HCT116 (cell line): ENCODE data around the gene PPP1R3G. TPM values are rescaled to one million over a fixed set of nuclear protein-coding genes. Genes with fewer than 3 reads are reported as not detected.

ENCODE experiments used
- ATAC-seq: fragments of 200-7000 bp; cut with Tn5 transposase; 2 replicates; pipeline ENCODE4 v1.9.1; 2020; ENCODE audit warnings: mild to moderate bottlenecking, moderate library complexity
- BruUV-seq: library from RNA; stranded (reverse); fragments of 400-500 nt; replicated peaks from 2 replicates; lab custom pipeline; 2021; lab: Mats Ljungman, UMichigan
- CTCF ChIA-PET: fragments of 300-600 bp; sonication (Branson Sonifier 250); formaldehyde crosslinking; loops from one replicate; lab custom pipeline; 2021; ENCODE audit warnings: antibody characterized with exemption; lab: Charles Lee
- POLR2A ChIA-PET: fragments of 300-600, 350-600 bp; sonication (Branson Sonifier 250); formaldehyde crosslinking; loops from one replicate; lab custom pipeline; 2021; ENCODE audit warnings: antibody characterized with exemption; lab: Charles Lee
- RAD21 ChIA-PET, 2 experiments: fragments of 300-600 bp; sonication (Branson Sonifier 250); formaldehyde crosslinking; loops; one replicate each; lab custom pipeline; 2023; ENCODE audit warnings: low total read pairs in 2 of 2; ENCODE audit not compliant: uncharacterized antibody in 2 of 2, unreplicated experiment in 2 of 2, low non-redundant PET in 1 of 2; lab: Charles Lee
- DNase-seq: peaks from one replicate; pipeline ENCODE4 v3.0.0-alpha.2; 2010; ENCODE audit warnings: low read depth, low spot score
- H2AFZ ChIP-seq: fragments of 200-600 bp; shearing (Covaris generic), sonication (generic); 2 replicates; pipeline ENCODE4 v1.6.1; 2017; ENCODE audit warnings: low read depth, mixed run types, mixed read lengths, antibody characterized with exemption, low read length; ENCODE audit not compliant: poor library complexity, severe bottlenecking
- H3K27ac ChIP-seq: 2 replicates; pipeline ENCODE4 v1.5.1; 2012; ENCODE audit warnings: low read depth, low read length
- H3K27me3 ChIP-seq: fragments of 200-600 bp; sonication (generic); 2 replicates; pipeline ENCODE4 v1.6.1; 2016; ENCODE audit warnings: mixed run types, low read length, mixed read lengths; ENCODE audit not compliant: insufficient read depth
- H3K36me3 ChIP-seq, 2 experiments: fragments of 200-500 bp in 1 of 2; fragments of 200-600 bp in 1 of 2; sonication (Bioruptor generic) in 1 of 2; sonication (generic) in 1 of 2; 2 replicates each; pipeline versions ENCODE4 v1.5.1 to v1.6.1; 2014 to 2016; ENCODE audit warnings: low read length in 2 of 2, inconsistent platforms in 1 of 2, mixed read lengths in 1 of 2, mixed run types in 1 of 2; ENCODE audit not compliant: insufficient read depth in 2 of 2, control insufficient read depth in 1 of 2
- H3K4me1 ChIP-seq, 2 experiments: fragments of 200-600 bp in 1 of 2; sonication (generic) in 1 of 2; 2 replicates each; pipeline versions ENCODE4 v1.5.1 to v1.6.1; 2012 to 2017; ENCODE audit warnings: low read length in 2 of 2, inconsistent platforms in 1 of 2, mild to moderate bottlenecking in 1 of 2, mixed read lengths in 1 of 2, mixed run types in 1 of 2, moderate library complexity in 1 of 2; ENCODE audit not compliant: insufficient read depth in 2 of 2, control insufficient read depth in 1 of 2
- H3K4me2 ChIP-seq: fragments of 200-600 bp; sonication (generic); 2 replicates; pipeline ENCODE4 v1.6.1; 2017; ENCODE audit warnings: mixed run types, low read length, mixed read lengths
- H3K4me3 ChIP-seq, 2 experiments: fragments of 200-600 bp in 1 of 2; sonication (generic) in 1 of 2; replicated peaks in 1 of 2; 2 replicates each; pipeline ENCODE4 v1.5.1; 2011 to 2016; ENCODE audit warnings: low read length in 2 of 2, control low read depth in 1 of 2, low read depth in 1 of 2, mild to moderate bottlenecking in 1 of 2, mixed read lengths in 1 of 2, mixed run types in 1 of 2
- H3K79me2 ChIP-seq: fragments of 200-600 bp; sonication (generic); 2 replicates; pipeline ENCODE4 v1.6.1; 2017; ENCODE audit warnings: mild to moderate bottlenecking, mixed run types, low read length, moderate library complexity, mixed read lengths; ENCODE audit not compliant: insufficient read depth
- H3K9ac ChIP-seq: fragments of 200-600 bp; sonication (generic); 2 replicates; pipeline ENCODE4 v1.6.1; 2016; ENCODE audit warnings: low read length, mixed read lengths
- H3K9me2 ChIP-seq: fragments of 200-600 bp; sonication (generic), shearing (Covaris generic); 2 replicates; pipeline ENCODE4 v1.6.1; 2017; ENCODE audit warnings: mixed run types, mild to moderate bottlenecking, moderate library complexity; ENCODE audit not compliant: insufficient read depth
- H3K9me3 ChIP-seq, 2 experiments: fragments of 200-500 bp in 1 of 2; fragments of 200-600 bp in 1 of 2; sonication (Bioruptor generic) in 1 of 2; sonication (generic) in 1 of 2; 2 replicates each; pipeline ENCODE4 v1.6.1; 2014 to 2017; ENCODE audit warnings: low read length in 2 of 2, mixed read lengths in 2 of 2, inconsistent platforms in 1 of 2, low read depth in 1 of 2, mild to moderate bottlenecking in 1 of 2, mixed run types in 1 of 2, moderate library complexity in 1 of 2; ENCODE audit not compliant: control insufficient read depth in 1 of 2, insufficient read depth in 1 of 2
- H4K20me1 ChIP-seq: fragments of 200-600 bp; sonication (generic), shearing (Covaris generic); 2 replicates; pipeline ENCODE4 v1.6.1; 2017; ENCODE audit warnings: mixed run types, mild to moderate bottlenecking, moderate library complexity; ENCODE audit not compliant: insufficient read depth
- CBX3 ChIP-seq: IDR thresholded peaks from 2 replicates; pipeline ENCODE4 v1.6.1; 2012; ENCODE audit warnings: low read depth
- EGR1 ChIP-seq: IDR thresholded peaks from 2 replicates; pipeline ENCODE4 v1.6.1; 2012; ENCODE audit warnings: low read depth
- ELF1 ChIP-seq: IDR thresholded peaks from 2 replicates; pipeline ENCODE4 v1.6.1; 2012; ENCODE audit warnings: low read depth, borderline replicate concordance
- EZH2 ChIP-seq: fragments of 200-600 bp; sonication (generic); IDR thresholded peaks from 2 replicates; pipeline ENCODE4 v1.6.1; 2017; ENCODE audit warnings: antibody characterized with exemption, mixed run types
- EZH2phosphoT487 ChIP-seq: fragments of 200-600 bp; IDR thresholded peaks from 2 replicates; pipeline ENCODE4 v1.6.1; 2018; ENCODE audit warnings: antibody characterized with exemption, borderline replicate concordance
- FOSL1 ChIP-seq: IDR thresholded peaks from 2 replicates; pipeline ENCODE4 v1.6.1; 2012; ENCODE audit warnings: low read depth
- JUND ChIP-seq: IDR thresholded peaks from 2 replicates; pipeline ENCODE4 v1.6.1; 2012
- POLR2A ChIP-seq: IDR thresholded peaks from 2 replicates; pipeline ENCODE4 v1.7.0; 2011; ENCODE audit warnings: borderline replicate concordance; ENCODE audit not compliant: insufficient read depth, insufficient read length; ENCODE audit errors: extremely low read depth
- POLR2AphosphoS5 ChIP-seq: IDR thresholded peaks from 2 replicates; pipeline ENCODE4 v1.6.1; 2011; ENCODE audit warnings: mild to moderate bottlenecking, low read depth, low read length, moderate library complexity
- RAD21 ChIP-seq: IDR thresholded peaks from 2 replicates; pipeline ENCODE4 v1.6.1; 2012; ENCODE audit warnings: low read depth, mild to moderate bottlenecking
- SIN3A ChIP-seq: IDR thresholded peaks from 2 replicates; pipeline ENCODE4 v1.6.1; 2012; ENCODE audit warnings: low read depth
- SP1 ChIP-seq: IDR thresholded peaks from 2 replicates; pipeline ENCODE4 v1.6.1; 2012; ENCODE audit warnings: low read depth
- SRF ChIP-seq: IDR thresholded peaks from 2 replicates; pipeline ENCODE4 v1.6.1; 2012; ENCODE audit warnings: low read depth
- TCF7L2 ChIP-seq: IDR thresholded peaks from 2 replicates; pipeline ENCODE4 v1.7.0; 2011; ENCODE audit warnings: borderline replicate concordance, inconsistent platforms; ENCODE audit not compliant: insufficient read depth, insufficient read length; ENCODE audit errors: extremely low read depth
- YY1 ChIP-seq: IDR thresholded peaks from 2 replicates; pipeline ENCODE4 v1.6.1; 2011; ENCODE audit warnings: low read length, low read depth, moderate library complexity, mild to moderate bottlenecking; ENCODE audit not compliant: insufficient replicate concordance; ENCODE audit errors: extremely low read depth
- ZBTB33 ChIP-seq: IDR thresholded peaks from 2 replicates; pipeline ENCODE4 v1.6.1; 2011; ENCODE audit warnings: mild to moderate bottlenecking, low read length, moderate library complexity; ENCODE audit not compliant: insufficient replicate concordance; ENCODE audit errors: extremely low read depth
- ZNF274 ChIP-seq: fragments of 200-500 bp; sonication (Bioruptor generic); IDR thresholded peaks from 2 replicates; pipeline ENCODE4 v1.6.1; 2014; ENCODE audit warnings: mild to moderate bottlenecking, low read depth, low read length, inconsistent platforms
- intact Hi-C: fragments of 100-400 bp; cut with micrococcal nuclease; formaldehyde crosslinking; loops from 2 replicates; pipeline ENCODE4 v1.10.0; 2022
- total RNA-seq: library from RNA; stranded (reverse); gene quantifications from one replicate; pipeline ENCODE4 v1.2.1, GENCODE V29; 2021; ENCODE audit not compliant: unreplicated experiment
- TF ChIP-seq, protein P1 (sequence below), 3 experiments: fragments of 200-600 bp in 1 of 3; sonication (generic) in 1 of 3; IDR thresholded peaks in 2 of 3; conservative IDR thresholded peaks in 1 of 3; 2 replicates each; pipeline ENCODE4 v1.5.1; 2012 to 2017; ENCODE audit warnings: low read depth in 2 of 3, low read length in 2 of 3, antibody characterized with exemption in 1 of 3, borderline replicate concordance in 1 of 3, control low read depth in 1 of 3, mild to moderate bottlenecking in 1 of 3, mixed read lengths in 1 of 3, mixed run types in 1 of 3, moderate library complexity in 1 of 3; ENCODE audit not compliant: insufficient read depth in 1 of 3
- TF ChIP-seq, protein P2 (sequence below): IDR thresholded peaks from 2 replicates; pipeline ENCODE4 v1.6.1; 2012
- TF ChIP-seq, protein P3 (sequence below): IDR thresholded peaks from 2 replicates; pipeline ENCODE4 v1.6.1; 2012; ENCODE audit warnings: low read depth

PPP1R3G gene
- total RNA-seq, 1 experiment from 2014 or later = 0.27 TPM

GRCh38 chr6:5042436-5042835, 42.7 kb upstream of the PPP1R3G start:
- Histone ChIP-seq H3K4me1 (no peaks in the 10 kb centered on the region), H4K20me1 (no peaks in the 10 kb centered on the region), H3K4me3 (no peak overlapping the region), H3K9ac (no peak overlapping the region), H3K36me3 (no peaks in the 10 kb centered on the region), H3K27ac (no peak overlapping the region), H3K4me2 (no peak overlapping the region), H2AFZ (no peak overlapping the region), H3K9me3 (no peaks in the 10 kb centered on the region), H3K9me2 (no peaks in the 10 kb centered on the region), H3K79me2 (no peaks in the 10 kb centered on the region), H3K27me3 (no peaks in the 10 kb centered on the region)
- RAD21 ChIA-PET = no interaction called here
- no peak for TF ChIP-seq CBX3
- TF ChIP-seq EZH2 = no peak
- no peak for TF ChIP-seq RAD21
- TF ChIP-seq, protein P1, sequence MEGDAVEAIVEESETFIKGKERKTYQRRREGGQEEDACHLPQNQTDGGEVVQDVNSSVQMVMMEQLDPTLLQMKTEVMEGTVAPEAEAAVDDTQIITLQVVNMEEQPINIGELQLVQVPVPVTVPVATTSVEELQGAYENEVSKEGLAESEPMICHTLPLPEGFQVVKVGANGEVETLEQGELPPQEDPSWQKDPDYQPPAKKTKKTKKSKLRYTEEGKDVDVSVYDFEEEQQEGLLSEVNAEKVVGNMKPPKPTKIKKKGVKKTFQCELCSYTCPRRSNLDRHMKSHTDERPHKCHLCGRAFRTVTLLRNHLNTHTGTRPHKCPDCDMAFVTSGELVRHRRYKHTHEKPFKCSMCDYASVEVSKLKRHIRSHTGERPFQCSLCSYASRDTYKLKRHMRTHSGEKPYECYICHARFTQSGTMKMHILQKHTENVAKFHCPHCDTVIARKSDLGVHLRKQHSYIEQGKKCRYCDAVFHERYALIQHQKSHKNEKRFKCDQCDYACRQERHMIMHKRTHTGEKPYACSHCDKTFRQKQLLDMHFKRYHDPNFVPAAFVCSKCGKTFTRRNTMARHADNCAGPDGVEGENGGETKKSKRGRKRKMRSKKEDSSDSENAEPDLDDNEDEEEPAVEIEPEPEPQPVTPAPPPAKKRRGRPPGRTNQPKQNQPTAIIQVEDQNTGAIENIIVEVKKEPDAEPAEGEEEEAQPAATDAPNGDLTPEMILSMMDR (IDR thresholded peaks at IDR 0.05 in 2 of 3, conservative IDR thresholded peaks at IDR 0.05 in 1 of 3; ENCODE audit: borderline replicate concordance in 1 of 3, insufficient read depth in 1 of 3, low read depth in 2 of 3, low read length in 2 of 3) = no peak
- TF ChIP-seq, protein P2, sequence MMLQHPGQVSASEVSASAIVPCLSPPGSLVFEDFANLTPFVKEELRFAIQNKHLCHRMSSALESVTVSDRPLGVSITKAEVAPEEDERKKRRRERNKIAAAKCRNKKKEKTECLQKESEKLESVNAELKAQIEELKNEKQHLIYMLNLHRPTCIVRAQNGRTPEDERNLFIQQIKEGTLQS = no peak
- no peak for TF ChIP-seq ELF1
- TF ChIP-seq SP1 = no peak
- no peak for TF ChIP-seq TCF7L2
- TF ChIP-seq EZH2phosphoT487 = no peak
- TF ChIP-seq ZNF274 = no peak
- no peak for TF ChIP-seq EGR1
- TF ChIP-seq SRF = no peak
- no peak for TF ChIP-seq FOSL1
- no peak for TF ChIP-seq YY1
- TF ChIP-seq ZBTB33 = no peak
- no peak for TF ChIP-seq POLR2A
- no peak for TF ChIP-seq SIN3A
- TF ChIP-seq POLR2AphosphoS5 = no peak
- TF ChIP-seq JUND = no peak
- TF ChIP-seq, protein P3, sequence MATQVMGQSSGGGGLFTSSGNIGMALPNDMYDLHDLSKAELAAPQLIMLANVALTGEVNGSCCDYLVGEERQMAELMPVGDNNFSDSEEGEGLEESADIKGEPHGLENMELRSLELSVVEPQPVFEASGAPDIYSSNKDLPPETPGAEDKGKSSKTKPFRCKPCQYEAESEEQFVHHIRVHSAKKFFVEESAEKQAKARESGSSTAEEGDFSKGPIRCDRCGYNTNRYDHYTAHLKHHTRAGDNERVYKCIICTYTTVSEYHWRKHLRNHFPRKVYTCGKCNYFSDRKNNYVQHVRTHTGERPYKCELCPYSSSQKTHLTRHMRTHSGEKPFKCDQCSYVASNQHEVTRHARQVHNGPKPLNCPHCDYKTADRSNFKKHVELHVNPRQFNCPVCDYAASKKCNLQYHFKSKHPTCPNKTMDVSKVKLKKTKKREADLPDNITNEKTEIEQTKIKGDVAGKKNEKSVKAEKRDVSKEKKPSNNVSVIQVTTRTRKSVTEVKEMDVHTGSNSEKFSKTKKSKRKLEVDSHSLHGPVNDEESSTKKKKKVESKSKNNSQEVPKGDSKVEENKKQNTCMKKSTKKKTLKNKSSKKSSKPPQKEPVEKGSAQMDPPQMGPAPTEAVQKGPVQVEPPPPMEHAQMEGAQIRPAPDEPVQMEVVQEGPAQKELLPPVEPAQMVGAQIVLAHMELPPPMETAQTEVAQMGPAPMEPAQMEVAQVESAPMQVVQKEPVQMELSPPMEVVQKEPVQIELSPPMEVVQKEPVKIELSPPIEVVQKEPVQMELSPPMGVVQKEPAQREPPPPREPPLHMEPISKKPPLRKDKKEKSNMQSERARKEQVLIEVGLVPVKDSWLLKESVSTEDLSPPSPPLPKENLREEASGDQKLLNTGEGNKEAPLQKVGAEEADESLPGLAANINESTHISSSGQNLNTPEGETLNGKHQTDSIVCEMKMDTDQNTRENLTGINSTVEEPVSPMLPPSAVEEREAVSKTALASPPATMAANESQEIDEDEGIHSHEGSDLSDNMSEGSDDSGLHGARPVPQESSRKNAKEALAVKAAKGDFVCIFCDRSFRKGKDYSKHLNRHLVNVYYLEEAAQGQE = no peak
- CTCF ChIA-PET = no interaction called here
- DNase-seq (no peak), ATAC-seq (no peak)
- BruUV-seq = no TSS peak
- POLR2A ChIA-PET = no interaction called here
- intact Hi-C loops = no loop called here
